DND-41 (cell line): ENCODE data around the gene TTBK2.

ENCODE experiments used
- ATAC-seq: fragments of 200-7000 bp; cut with Tn5 transposase; 3 replicates; pipeline ENCODE4 v1.9.1; 2021; ENCODE audit warnings: low read depth; ENCODE audit not compliant: insufficient read depth
- DNase-seq: peaks from one replicate; pipeline ENCODE4 v3.0.0-alpha.2; 2020
- H2AFZ ChIP-seq: 2 replicates; pipeline ENCODE4 v1.6.0; 2012; ENCODE audit warnings: low read depth, low read length
- H3K27ac ChIP-seq: 2 replicates; pipeline ENCODE4 v1.5.1; 2012; ENCODE audit warnings: low read length, inconsistent platforms
- H3K27me3 ChIP-seq: fragments of 200-600 bp; sonication (generic); 2 replicates; pipeline ENCODE4 v1.6.0; 2012; ENCODE audit warnings: low read length, mild to moderate bottlenecking, inconsistent platforms; ENCODE audit not compliant: insufficient read depth, poor library complexity
- H3K36me3 ChIP-seq: 2 replicates; pipeline ENCODE4 v1.5.1; 2012; ENCODE audit warnings: low read length, inconsistent platforms; ENCODE audit not compliant: insufficient read depth
- H3K4me1 ChIP-seq: 2 replicates; pipeline ENCODE4 v1.5.1; 2012; ENCODE audit warnings: mild to moderate bottlenecking, low read length; ENCODE audit not compliant: insufficient read depth
- H3K4me2 ChIP-seq: 2 replicates; pipeline ENCODE4 v1.6.0; 2012; ENCODE audit warnings: mild to moderate bottlenecking, moderate library complexity, low read length, inconsistent platforms; ENCODE audit not compliant: insufficient read depth
- H3K4me3 ChIP-seq, 2 experiments: fragments of 200-600 bp in 1 of 2; shearing (Covaris generic) in 1 of 2; 2 replicates each; pipeline ENCODE4 v1.5.1; 2012 to 2016; ENCODE audit warnings: inconsistent platforms in 2 of 2, low read length in 2 of 2, mild to moderate bottlenecking in 2 of 2, low read depth in 1 of 2, moderate library complexity in 1 of 2
- H3K79me2 ChIP-seq: 2 replicates; pipeline ENCODE4 v1.6.0; 2012; ENCODE audit warnings: low read length, inconsistent platforms; ENCODE audit not compliant: insufficient read depth
- H3K9ac ChIP-seq: 2 replicates; pipeline ENCODE4 v1.6.0; 2012; ENCODE audit warnings: low read depth, mild to moderate bottlenecking, inconsistent platforms, low read length, moderate library complexity
- H3K9me3 ChIP-seq: 2 replicates; pipeline ENCODE4 v1.5.1; 2012; ENCODE audit warnings: low read length, moderate library complexity, mild to moderate bottlenecking, inconsistent platforms; ENCODE audit not compliant: insufficient read depth, severe bottlenecking
- H4K20me1 ChIP-seq: 2 replicates; pipeline ENCODE4 v1.6.0; 2012; ENCODE audit warnings: low read length; ENCODE audit not compliant: insufficient read depth
- CTCF ChIP-seq: IDR thresholded peaks from 2 replicates; pipeline ENCODE4 v1.5.1; 2012; ENCODE audit warnings: borderline replicate concordance, low read length, moderate library complexity, mild to moderate bottlenecking; ENCODE audit not compliant: poor library complexity, severe bottlenecking; ENCODE audit errors: extremely low read depth
- EZH2 ChIP-seq: IDR thresholded peaks from 3 replicates; pipeline ENCODE4 v1.6.1; 2012; ENCODE audit warnings: borderline replicate concordance, low read depth, mild to moderate bottlenecking, moderate library complexity, low read length, inconsistent platforms; ENCODE audit not compliant: severe bottlenecking

The TTBK2 gene

GRCh38 chr15:42863572-42864239 is 56.9 kb downstream of the TTBK2 start:
- no peaks in the 10 kb centered on the region for H3K79me2 ChIP-seq
- TF ChIP-seq CTCF (no peak), EZH2 (no peak)
- no peaks in the 10 kb centered on the region for H3K36me3 ChIP-seq

GRCh38 chr15:42858999-42859789 is 61.4 kb downstream of the TTBK2 start:
- Histone ChIP-seq H3K4me2 (no peak overlapping the region), H2AFZ (no peak overlapping the region), H4K20me1 (no peaks in the 10 kb centered on the region), H3K4me1 (no peaks in the 10 kb centered on the region), H3K79me2 (no peaks in the 10 kb centered on the region), H3K4me3 (no peak overlapping the region), H3K9ac (no peak overlapping the region), H3K36me3 (no peaks in the 10 kb centered on the region; the same call in 1 of the 2 replicates), H3K9me3 (no peaks in the 10 kb centered on the region), H3K27me3 (no peaks in the 10 kb centered on the region), H3K27ac (no peak overlapping the region)
- DNase-seq (no peak), ATAC-seq (no peak)
- no peak for TF ChIP-seq EZH2
- TF ChIP-seq CTCF: no peak

More at GRCh38 chr15:42863572-42864239, 56.9 kb downstream of the TTBK2 start:
- Histone ChIP-seq H3K9me3 (no peaks in the 10 kb centered on the region), H3K27ac (no peak overlapping the region), H3K4me1 (no peaks in the 10 kb centered on the region), H3K4me3 (no peak overlapping the region), H4K20me1 (no peaks in the 10 kb centered on the region), H2AFZ (no peak overlapping the region), H3K9ac (no peak overlapping the region), H3K27me3 (no peaks in the 10 kb centered on the region), H3K4me2 (no peak overlapping the region)
- ATAC-seq (no peak), DNase-seq (no peak)

- no peak overlapping the region for H3K4me2 ChIP-seq
- ATAC-seq (no peak), DNase-seq (no peak)
- H3K4me1 ChIP-seq: no peaks in the 10 kb centered on the region
- no peaks in the 10 kb centered on the region for H3K9me3 ChIP-seq
- H3K27me3 ChIP-seq: no peaks in the 10 kb centered on the region
- no peaks in the 10 kb centered on the region for H3K79me2 ChIP-seq
- no peaks in the 10 kb centered on the region for H4K20me1 ChIP-seq
- no peak overlapping the region for H3K9ac ChIP-seq
- H3K4me3 ChIP-seq: no peak overlapping the region
- no peak overlapping the region for H2AFZ ChIP-seq
- no peaks in the 10 kb centered on the region; the same call in 1 of the 2 replicates for H3K36me3 ChIP-seq
- no peak for TF ChIP-seq EZH2
- TF ChIP-seq CTCF: no peak
- no peak overlapping the region for H3K27ac ChIP-seq
These were observed 62.0 kb downstream of the TTBK2 start for GRCh38 chr15:42858540-42858939.
